Measurements from ENCODE around the gene MEIOC.

GRCh38 chr17:44688675-44689476, 32.6 kb downstream of the MEIOC start:
- no peak for TF ChIP-seq POLR2A (IDR thresholded peaks at IDR 0.05)
- TF ChIP-seq, protein P1, sequence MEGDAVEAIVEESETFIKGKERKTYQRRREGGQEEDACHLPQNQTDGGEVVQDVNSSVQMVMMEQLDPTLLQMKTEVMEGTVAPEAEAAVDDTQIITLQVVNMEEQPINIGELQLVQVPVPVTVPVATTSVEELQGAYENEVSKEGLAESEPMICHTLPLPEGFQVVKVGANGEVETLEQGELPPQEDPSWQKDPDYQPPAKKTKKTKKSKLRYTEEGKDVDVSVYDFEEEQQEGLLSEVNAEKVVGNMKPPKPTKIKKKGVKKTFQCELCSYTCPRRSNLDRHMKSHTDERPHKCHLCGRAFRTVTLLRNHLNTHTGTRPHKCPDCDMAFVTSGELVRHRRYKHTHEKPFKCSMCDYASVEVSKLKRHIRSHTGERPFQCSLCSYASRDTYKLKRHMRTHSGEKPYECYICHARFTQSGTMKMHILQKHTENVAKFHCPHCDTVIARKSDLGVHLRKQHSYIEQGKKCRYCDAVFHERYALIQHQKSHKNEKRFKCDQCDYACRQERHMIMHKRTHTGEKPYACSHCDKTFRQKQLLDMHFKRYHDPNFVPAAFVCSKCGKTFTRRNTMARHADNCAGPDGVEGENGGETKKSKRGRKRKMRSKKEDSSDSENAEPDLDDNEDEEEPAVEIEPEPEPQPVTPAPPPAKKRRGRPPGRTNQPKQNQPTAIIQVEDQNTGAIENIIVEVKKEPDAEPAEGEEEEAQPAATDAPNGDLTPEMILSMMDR (IDR thresholded peaks at IDR 0.05), result no peak
